Transverse colon (tissue), 4 donors: ENCODE results near the gene KAZN. TPM values are rescaled to one million over a fixed set of nuclear protein-coding genes. Genes with fewer than 3 reads are reported as not detected.

Source experiments
- DNase-seq: peaks from one replicate; pipeline ENCODE4 v3.0.0-alpha.2; 2019
- H3K27ac ChIP-seq, 4 donors: fragments of 200-600 bp; sonication (generic); 2 replicates each; pipeline ENCODE4 v1.5.1; 2016 to 2018; ENCODE audit warnings: inconsistent platforms in 4 of 4
- H3K27me3 ChIP-seq: fragments of 200-600 bp; sonication (generic); 2 replicates; pipeline ENCODE4 v1.5.1; 2017; ENCODE audit warnings: inconsistent platforms
- H3K36me3 ChIP-seq, 4 donors: fragments of 200-600 bp; sonication (generic); 2 replicates each; pipeline ENCODE4 v1.5.1; 2017 to 2019; ENCODE audit warnings: inconsistent platforms in 4 of 4
- H3K4me1 ChIP-seq, 4 donors: fragments of 200-600 bp; sonication (generic); 2 replicates each; pipeline ENCODE4 v1.5.1; 2017 to 2020; ENCODE audit warnings: inconsistent platforms in 4 of 4
- H3K4me3 ChIP-seq, 4 donors: fragments of 200-600 bp; sonication (generic); 1 replicate in 1 of 4; 2 replicates in 3 of 4; pipeline versions ENCODE4 v1.5.1 to v1.6.1; 2017 to 2019; ENCODE audit warnings: inconsistent platforms in 4 of 4
- H3K9me3 ChIP-seq, 2 donors: fragments of 200-600 bp; sonication (generic); 2 replicates each; pipeline ENCODE4 v1.5.1; 2017 to 2019; ENCODE audit warnings: inconsistent platforms in 2 of 2
- EP300 ChIP-seq: sonication (generic); formaldehyde crosslinking; IDR thresholded peaks from one replicate; pipeline ENCODE4 v1.6.1; 2017; ENCODE audit warnings: antibody characterized with exemption, low read depth
- POLR2A ChIP-seq: fragments of 450-650 bp; IDR thresholded peaks from one replicate; pipeline ENCODE4 v1.6.1; 2016; ENCODE audit warnings: antibody characterized with exemption, mild to moderate bottlenecking, moderate library complexity
- POLR2AphosphoS5 ChIP-seq, 3 donors: sonication (generic); formaldehyde crosslinking; IDR thresholded peaks; one replicate each; pipeline ENCODE4 v1.6.1; 2016; ENCODE audit warnings: antibody characterized with exemption in 3 of 3
- WGBS, 2 donors: methylation state at CpG; one replicate each; pipeline ENCODE4 v1.1.5; 2018; ENCODE audit warnings: low coverage in 1 of 2; 5-methylcytosine and 5-hydroxymethylcytosine counted together
- in situ Hi-C, 4 donors: fragments of 200-750 bp; cut with MboI; loops; one replicate each; pipeline versions ENCODE4 v1.15.0 to v1.15.1; 2017; ENCODE audit warnings: low sequenced_read_pairs in 3 of 4, low pct_ligation_motif_present in 1 of 4, low pct_unique_long_range_greater_than_20kb in 1 of 4
- intact Hi-C: fragments of 100-400 bp; cut with DNase I; formaldehyde crosslinking; loops from one replicate; pipeline ENCODE4 v1.15.1; 2023; ENCODE audit warnings: low total_unique reads
- total RNA-seq, 4 donors: library from RNA; depleted of rRNA; stranded (reverse); fragments of >200 nt; gene quantifications; one replicate each; pipeline ENCODE4 v1.1.0, GENCODE V29; 2016
- TF ChIP-seq, protein P1 (sequence below), 5 experiments: fragments of 200-600 bp in 3 of 5; fragments of 450-650 bp in 2 of 5; sonication (generic) in 3 of 5; IDR thresholded peaks; 1 replicate in 2 of 5; 2 replicates in 3 of 5; pipeline ENCODE4 v1.5.1; 2016 to 2017; ENCODE audit warnings: antibody characterized with exemption in 5 of 5, inconsistent platforms in 3 of 5, mild to moderate bottlenecking in 2 of 5, moderate library complexity in 1 of 5

The KAZN gene
- total RNA-seq, 4 donors from 2014 or later, result 12.0 to 17.1 (median 16.2) TPM

DNA sequence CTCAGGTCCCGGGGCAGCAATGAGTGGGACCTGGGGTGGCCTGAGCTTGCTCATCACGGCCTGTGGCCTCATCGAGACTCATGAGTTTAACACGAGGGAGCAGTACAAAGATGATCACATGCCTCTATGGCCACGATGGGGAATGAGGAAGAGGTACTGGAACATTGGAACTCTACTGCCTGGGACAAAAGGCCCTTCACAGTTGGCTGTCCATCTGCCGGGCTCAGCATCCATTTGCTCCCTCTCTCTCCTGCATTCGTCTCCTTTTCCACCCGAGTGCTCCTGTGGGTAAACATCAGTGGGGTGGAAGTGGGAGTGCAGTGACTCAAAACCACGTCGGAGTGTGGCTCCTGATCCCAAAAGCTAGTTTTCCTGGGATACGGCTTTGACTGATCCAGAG, 124.9 kb downstream of the KAZN start:
- Histone ChIP-seq H3K27ac (no peak overlapping the region), H3K4me1 (no peaks in the 10 kb centered on the region), H3K27me3 (no peaks in the 10 kb centered on the region), H3K9me3 (no peaks in the 10 kb centered on the region), H3K4me3 (no peak overlapping the region), H3K36me3 (no peaks in the 10 kb centered on the region)
- DNase-seq, result no peak
- in situ Hi-C loops, result loop anchor here in 1 of 4 donors (25.0 kb wide), 1 partner anchor 611 kb away; no protein-coding TSS in a partner anchor
- intact Hi-C loops, result no loop called here
- WGBS, 2 donors, result 65 to 75% methylated on average over 7 to 11 of the region's 11 CpGs
- TF ChIP-seq POLR2A (no peak), POLR2AphosphoS5 (IDR thresholded peaks at IDR 0.05) (no peak), EP300 (no peak)
- TF ChIP-seq, protein P1, sequence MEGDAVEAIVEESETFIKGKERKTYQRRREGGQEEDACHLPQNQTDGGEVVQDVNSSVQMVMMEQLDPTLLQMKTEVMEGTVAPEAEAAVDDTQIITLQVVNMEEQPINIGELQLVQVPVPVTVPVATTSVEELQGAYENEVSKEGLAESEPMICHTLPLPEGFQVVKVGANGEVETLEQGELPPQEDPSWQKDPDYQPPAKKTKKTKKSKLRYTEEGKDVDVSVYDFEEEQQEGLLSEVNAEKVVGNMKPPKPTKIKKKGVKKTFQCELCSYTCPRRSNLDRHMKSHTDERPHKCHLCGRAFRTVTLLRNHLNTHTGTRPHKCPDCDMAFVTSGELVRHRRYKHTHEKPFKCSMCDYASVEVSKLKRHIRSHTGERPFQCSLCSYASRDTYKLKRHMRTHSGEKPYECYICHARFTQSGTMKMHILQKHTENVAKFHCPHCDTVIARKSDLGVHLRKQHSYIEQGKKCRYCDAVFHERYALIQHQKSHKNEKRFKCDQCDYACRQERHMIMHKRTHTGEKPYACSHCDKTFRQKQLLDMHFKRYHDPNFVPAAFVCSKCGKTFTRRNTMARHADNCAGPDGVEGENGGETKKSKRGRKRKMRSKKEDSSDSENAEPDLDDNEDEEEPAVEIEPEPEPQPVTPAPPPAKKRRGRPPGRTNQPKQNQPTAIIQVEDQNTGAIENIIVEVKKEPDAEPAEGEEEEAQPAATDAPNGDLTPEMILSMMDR (IDR thresholded peaks at IDR 0.05), result no peak

DNA sequence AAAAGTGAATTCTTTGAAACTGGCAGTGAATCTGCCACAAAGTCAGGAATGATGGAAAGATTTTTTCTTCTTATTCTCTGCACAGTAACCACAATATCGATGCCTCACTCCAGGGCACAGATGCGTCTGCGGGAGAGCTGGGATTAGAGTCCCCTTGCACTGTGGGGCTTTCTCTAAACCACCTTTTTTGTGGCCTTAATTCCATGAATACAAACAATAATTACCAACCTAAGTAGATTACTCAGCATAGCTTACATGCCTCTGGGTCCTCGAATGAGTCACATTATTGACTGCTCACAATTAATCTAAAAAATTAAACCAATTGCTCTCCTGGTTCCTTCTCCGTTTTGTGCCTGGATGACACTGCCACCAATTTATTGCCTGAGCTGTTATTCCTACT, 125.8 kb downstream of the KAZN start:
- H3K4me1 ChIP-seq, result no peaks in the 10 kb centered on the region
- WGBS, 2 donors, result 85% methylated on average over 5 of the region's 5 CpGs; no CpG with 5 or more reads in 1 of the 2 donors
- no peak for DNase-seq
- H3K9me3 ChIP-seq, result no peaks in the 10 kb centered on the region
- TF ChIP-seq POLR2AphosphoS5 (IDR thresholded peaks at IDR 0.05) (no peak), POLR2A (no peak), EP300 (no peak)
- TF ChIP-seq, protein P1 (IDR thresholded peaks at IDR 0.05), result no peak
- intact Hi-C loops, result no loop called here
- no peaks in the 10 kb centered on the region for H3K36me3 ChIP-seq
- no peaks in the 10 kb centered on the region for H3K27me3 ChIP-seq
- no peak overlapping the region for H3K27ac ChIP-seq
- no peak overlapping the region for H3K4me3 ChIP-seq
- in situ Hi-C loops, result loop anchor here in 1 of 4 donors (25.0 kb wide), 1 partner anchor 612 kb away; no protein-coding TSS in a partner anchor

DNA sequence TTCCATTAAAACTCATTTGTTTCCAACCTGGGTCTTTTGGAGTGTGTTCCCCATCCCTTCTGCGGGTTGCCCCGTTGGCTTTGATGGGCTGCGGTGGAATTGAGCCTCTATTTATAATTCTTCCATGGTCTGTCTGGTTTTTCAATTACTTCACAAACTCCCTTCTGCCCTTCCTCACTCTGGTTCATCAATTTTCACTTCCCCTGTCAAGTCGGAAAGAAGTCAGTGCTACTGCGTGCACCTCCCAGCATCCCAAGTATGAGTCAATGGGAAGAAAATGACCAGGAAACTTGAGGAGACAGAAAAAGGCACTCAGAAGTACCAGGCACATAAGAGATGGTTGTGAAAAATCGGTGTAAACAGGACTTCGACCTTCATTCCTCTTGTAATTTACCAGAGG, 126.2 kb downstream of the KAZN start:
- TF ChIP-seq POLR2AphosphoS5 (IDR thresholded peaks at IDR 0.05) (no peak), EP300 (no peak), POLR2A (no peak)
- TF ChIP-seq, protein P1 (IDR thresholded peaks at IDR 0.05), result no peak
- 68 to 78% methylated on average over 6 to 7 of the region's 7 CpGs for WGBS, 2 donors
- intact Hi-C loops, result no loop called here

DNA sequence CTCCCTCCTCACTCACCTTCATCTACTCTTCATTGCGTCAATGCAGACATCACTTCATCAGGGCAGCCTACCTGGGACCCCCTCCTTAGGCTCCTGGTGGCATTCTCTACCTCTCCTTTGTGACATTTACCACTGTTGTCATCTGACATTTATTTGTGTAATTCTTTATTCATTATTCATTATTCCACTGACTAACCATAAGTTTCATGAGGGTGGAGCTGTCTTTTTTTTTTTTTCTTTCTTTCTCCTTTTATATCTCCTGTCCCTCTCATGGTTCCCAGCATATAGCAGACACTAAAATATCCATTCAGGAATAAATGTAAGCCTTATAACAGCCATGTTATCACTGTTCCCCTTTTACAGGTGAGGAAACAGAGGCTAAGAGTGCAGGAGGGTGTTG, 126.8 kb downstream of the KAZN start:
- H3K36me3 ChIP-seq, result no peaks in the 10 kb centered on the region
- no peak for TF ChIP-seq POLR2A
- TF ChIP-seq, protein P1 (IDR thresholded peaks at IDR 0.05), result no peak
- H3K27me3 ChIP-seq, result no peaks in the 10 kb centered on the region
- H3K4me3 ChIP-seq, result no peak overlapping the region
- 67 to 80% methylated on average over 1 of the region's 1 CpG for WGBS, 2 donors
- no peaks in the 10 kb centered on the region for H3K9me3 ChIP-seq
- intact Hi-C loops, result no loop called here
- H3K4me1 ChIP-seq, result no peaks in the 10 kb centered on the region
- in situ Hi-C loops, result loop anchor here in 1 of 4 donors (25.0 kb wide), 1 partner anchor 613 kb away; no protein-coding TSS in a partner anchor
- H3K27ac ChIP-seq, result no peak overlapping the region
- no peak for DNase-seq

More for the DNA sequence above, 126.2 kb downstream of the KAZN start:
- Histone ChIP-seq H3K4me1 (no peaks in the 10 kb centered on the region), H3K36me3 (no peaks in the 10 kb centered on the region), H3K27me3 (no peaks in the 10 kb centered on the region), H3K4me3 (no peak overlapping the region), H3K27ac (no peak overlapping the region), H3K9me3 (no peaks in the 10 kb centered on the region)
- no peak for DNase-seq
- in situ Hi-C loops, result loop anchor here in 2 of 4 donors (25.0 kb wide), 1 partner anchor 612 kb away; no protein-coding TSS in a partner anchor
